GM23338 (cell line): ENCODE data around the gene PLCH2. TPM values are rescaled to one million over a fixed set of nuclear protein-coding genes. Genes with fewer than 3 reads are reported as not detected.

Experiments used
- ATAC-seq: fragments of 200-7000 bp; cut with Tn5 transposase; 3 replicates; pipeline ENCODE4 v1.9.1; 2020
- DNase-seq: peaks from one replicate; pipeline ENCODE4 v3.0.0-alpha.2; 2015; ENCODE audit warnings: low spot score
- H2AFZ ChIP-seq: fragments of 200-600 bp; sonication (generic); 2 replicates; pipeline ENCODE4 v1.8.0; 2016; ENCODE audit warnings: antibody characterized with exemption, mild to moderate bottlenecking, moderate library complexity
- H3F3A ChIP-seq: fragments of 200-600 bp; sonication (generic); replicated peaks from 2 replicates; pipeline ENCODE4 v1.8.0; 2017; ENCODE audit warnings: antibody characterized with exemption, mixed run types, low read depth
- H3K27ac ChIP-seq: fragments of 200-600 bp; sonication (generic); 2 replicates; pipeline ENCODE4 v1.6.1; 2016; ENCODE audit warnings: low read depth
- H3K27me3 ChIP-seq: fragments of 200-600 bp; sonication (generic); 2 replicates; pipeline ENCODE4 v1.8.0; 2016; ENCODE audit warnings: mild to moderate bottlenecking, mixed run types, moderate library complexity; ENCODE audit not compliant: insufficient read depth
- H3K36me3 ChIP-seq: fragments of 200-600 bp; sonication (generic); 2 replicates; pipeline ENCODE4 v1.8.0; 2016; ENCODE audit warnings: mild to moderate bottlenecking; ENCODE audit not compliant: insufficient read depth
- H3K4me1 ChIP-seq: fragments of 200-600 bp; sonication (generic); 2 replicates; pipeline ENCODE4 v1.8.0; 2016; ENCODE audit warnings: mild to moderate bottlenecking, moderate library complexity; ENCODE audit not compliant: insufficient read depth
- H3K4me2 ChIP-seq: fragments of 200-600 bp; sonication (generic); 2 replicates; pipeline ENCODE4 v1.7.1; 2017; ENCODE audit warnings: mixed run types
- H3K4me3 ChIP-seq: fragments of 200-600 bp; sonication (generic); 2 replicates; pipeline ENCODE4 v1.6.1; 2016; ENCODE audit warnings: mixed run types
- H3K79me2 ChIP-seq: fragments of 200-600 bp; sonication (generic); replicated peaks from 2 replicates; pipeline ENCODE4 v1.8.0; 2017; ENCODE audit warnings: mild to moderate bottlenecking; ENCODE audit not compliant: insufficient read depth
- H3K9me2 ChIP-seq: fragments of 200-600 bp; sonication (generic); 2 replicates; pipeline ENCODE4 v1.8.0; 2017; ENCODE audit not compliant: insufficient read depth
- H4K20me1 ChIP-seq: fragments of 200-600 bp; sonication (generic); replicated peaks from 2 replicates; pipeline ENCODE4 v1.8.0; 2017; ENCODE audit warnings: mild to moderate bottlenecking; ENCODE audit not compliant: insufficient read depth
- H3K27ac Mint-ChIP-seq: 2 replicates; pipeline ENCODE4 v1.8.0; 2020; ENCODE audit warnings: inconsistent platforms, mild to moderate bottlenecking, moderate library complexity, mixed read lengths
- H3K27me3 Mint-ChIP-seq: 3 replicates; pipeline ENCODE4 v1.8.0; 2022; ENCODE audit warnings: low read depth, mild to moderate bottlenecking, moderate library complexity, mixed read lengths, inconsistent platforms; ENCODE audit not compliant: insufficient read depth, poor library complexity
- H3K36me3 Mint-ChIP-seq: 3 replicates; pipeline ENCODE4 v1.8.0; 2021; ENCODE audit warnings: low read depth, mild to moderate bottlenecking, inconsistent platforms, moderate library complexity, mixed read lengths
- H3K4me1 Mint-ChIP-seq: 3 replicates; pipeline ENCODE4 v1.8.0; 2020; ENCODE audit warnings: mild to moderate bottlenecking, inconsistent platforms, mixed read lengths
- H3K4me3 Mint-ChIP-seq: 3 replicates; pipeline ENCODE4 v1.8.0; 2021; ENCODE audit warnings: moderate library complexity, mild to moderate bottlenecking, inconsistent platforms, mixed read lengths
- H3K9me3 Mint-ChIP-seq: 3 replicates; pipeline ENCODE4 v1.8.0; 2020; ENCODE audit warnings: moderate library complexity, mild to moderate bottlenecking, inconsistent platforms, mixed read lengths
- CREB1 ChIP-seq: fragments of 250-450 bp; sonication (Bioruptor Pico); IDR thresholded peaks from 2 replicates; pipeline ENCODE4 v1.5.0; 2020; ENCODE audit warnings: low read depth, mild to moderate bottlenecking, moderate library complexity
- EZH2 ChIP-seq: fragments of 200-600 bp; sonication (generic); IDR thresholded peaks from one replicate; pipeline ENCODE4 v1.8.0; 2017; ENCODE audit warnings: antibody characterized with exemption, mild to moderate bottlenecking, low read depth; ENCODE audit not compliant: unreplicated experiment
- EZH2phosphoT487 ChIP-seq: fragments of 200-600 bp; sonication (generic); IDR thresholded peaks from one replicate; pipeline ENCODE4 v1.8.1; 2018; ENCODE audit warnings: antibody characterized with exemption; ENCODE audit not compliant: unreplicated experiment
- JUNB ChIP-seq: IDR thresholded peaks from one replicate; pipeline ENCODE4 v1.6.1; 2016; ENCODE audit warnings: antibody characterized with exemption; ENCODE audit not compliant: unreplicated experiment
- NANOG ChIP-seq: IDR thresholded peaks from 2 replicates; pipeline ENCODE4 v1.6.1; 2016; ENCODE audit warnings: antibody characterized with exemption, borderline replicate concordance
- POLR2AphosphoS5 ChIP-seq: IDR thresholded peaks from 2 replicates; pipeline ENCODE4 v1.6.1; 2016; ENCODE audit warnings: antibody characterized with exemption, low read depth
- STAT1 ChIP-seq: IDR thresholded peaks from one replicate; pipeline ENCODE4 v1.6.1; 2016; ENCODE audit warnings: antibody characterized with exemption; ENCODE audit not compliant: unreplicated experiment
- ZNF114 ChIP-seq: fragments of 250-450 bp; sonication (Bioruptor Pico); IDR thresholded peaks from 2 replicates; pipeline ENCODE4 v1.5.0; 2020; ENCODE audit warnings: mild to moderate bottlenecking, moderate library complexity
- ZNF331 ChIP-seq: fragments of 250-450 bp; sonication (Bioruptor Pico); IDR thresholded peaks from 2 replicates; pipeline ENCODE4 v1.5.0; 2020; ENCODE audit warnings: low read depth, mild to moderate bottlenecking, moderate library complexity
- polyA plus RNA-seq: library from polyadenylated mRNA; unstranded; fragments of >200 nt; fragmentation: Nextera tagmentation; extraction: Ambion mirVana; gene quantifications from 2 replicates; pipeline ENCODE4 v1.2.1, GENCODE V29; 2016
- total RNA-seq: library from RNA; depleted of rRNA; stranded (reverse); fragments of >200 nt; shearing (Covaris generic); gene quantifications from 2 replicates; pipeline ENCODE4 v1.2.3, GENCODE V29; 2014
- TF ChIP-seq, protein P1 (sequence below): IDR thresholded peaks from 2 replicates; pipeline ENCODE4 v1.6.1; 2016; ENCODE audit warnings: antibody characterized with exemption
- TF ChIP-seq, protein P2 (sequence below): IDR thresholded peaks from one replicate; pipeline ENCODE4 v1.6.1; 2018; ENCODE audit warnings: antibody characterized with exemption; ENCODE audit not compliant: unreplicated experiment
- TF ChIP-seq, protein P3 (sequence below), 2 experiments: fragments of 200-600 bp in 1 of 2; sonication (generic) in 1 of 2; conservative IDR thresholded peaks; 2 replicates each; pipeline versions ENCODE4 v1.5.1 to v1.6.1; 2016 to 2017; ENCODE audit warnings: antibody characterized with exemption in 2 of 2, low read depth in 2 of 2, mild to moderate bottlenecking in 2 of 2, moderate library complexity in 1 of 2
- TF ChIP-seq, protein P4 (sequence below): fragments of 250-450 bp; sonication (Bioruptor Pico); IDR thresholded peaks from 2 replicates; pipeline ENCODE4 v1.5.0; 2020; ENCODE audit warnings: mild to moderate bottlenecking, moderate library complexity

Gene PLCH2
- total and polyA plus RNA-seq, 2 experiments from 2014 or later, result 0.31 TPM; not detected in 1

DNA sequence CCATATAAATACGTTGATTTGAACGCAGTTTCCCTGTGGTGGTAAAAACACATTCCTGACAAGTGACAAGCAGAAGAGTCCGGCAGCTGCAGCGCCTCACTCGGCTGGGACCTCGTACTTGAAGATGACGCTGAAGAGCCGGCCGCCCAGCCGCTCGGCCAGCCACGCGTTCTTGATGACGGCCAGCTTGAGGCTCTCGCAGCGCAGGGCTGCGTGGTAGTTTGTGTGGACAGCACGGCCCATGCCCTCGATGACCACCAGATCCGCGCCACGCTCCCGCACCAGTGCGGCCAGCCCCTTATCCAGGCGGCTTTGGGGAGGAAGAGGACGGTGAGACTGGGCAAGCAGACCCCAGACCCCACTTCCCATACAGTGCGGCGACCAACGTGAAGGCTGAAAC is 32.7 kb downstream of the PLCH2 start:
- no peaks in the 10 kb centered on the region for H3K79me2 ChIP-seq
- Mint-ChIP-seq H3K4me3 (no peak overlapping the region), H3K36me3 (peaks cover 18% of the 10 kb centered on the region), H3K27me3 (peaks cover 2% of the 10 kb centered on the region), H3K9me3 (no peaks in the 10 kb centered on the region), H3K27ac (no peak overlapping the region), H3K4me1 (no peaks in the 10 kb centered on the region)
- TF ChIP-seq JUNB (no peak), STAT1 (no peak), NANOG (no peak), ZNF331 (CRISPR knock-in tag) (no peak), POLR2AphosphoS5 (no peak), EZH2phosphoT487 (no peak), CREB1 (CRISPR knock-in tag) (no peak), ZNF114 (CRISPR knock-in tag) (no peak), EZH2 (no peak)
- TF ChIP-seq, protein P1, sequence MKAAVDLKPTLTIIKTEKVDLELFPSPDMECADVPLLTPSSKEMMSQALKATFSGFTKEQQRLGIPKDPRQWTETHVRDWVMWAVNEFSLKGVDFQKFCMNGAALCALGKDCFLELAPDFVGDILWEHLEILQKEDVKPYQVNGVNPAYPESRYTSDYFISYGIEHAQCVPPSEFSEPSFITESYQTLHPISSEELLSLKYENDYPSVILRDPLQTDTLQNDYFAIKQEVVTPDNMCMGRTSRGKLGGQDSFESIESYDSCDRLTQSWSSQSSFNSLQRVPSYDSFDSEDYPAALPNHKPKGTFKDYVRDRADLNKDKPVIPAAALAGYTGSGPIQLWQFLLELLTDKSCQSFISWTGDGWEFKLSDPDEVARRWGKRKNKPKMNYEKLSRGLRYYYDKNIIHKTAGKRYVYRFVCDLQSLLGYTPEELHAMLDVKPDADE, result no peak
- TF ChIP-seq, protein P2, sequence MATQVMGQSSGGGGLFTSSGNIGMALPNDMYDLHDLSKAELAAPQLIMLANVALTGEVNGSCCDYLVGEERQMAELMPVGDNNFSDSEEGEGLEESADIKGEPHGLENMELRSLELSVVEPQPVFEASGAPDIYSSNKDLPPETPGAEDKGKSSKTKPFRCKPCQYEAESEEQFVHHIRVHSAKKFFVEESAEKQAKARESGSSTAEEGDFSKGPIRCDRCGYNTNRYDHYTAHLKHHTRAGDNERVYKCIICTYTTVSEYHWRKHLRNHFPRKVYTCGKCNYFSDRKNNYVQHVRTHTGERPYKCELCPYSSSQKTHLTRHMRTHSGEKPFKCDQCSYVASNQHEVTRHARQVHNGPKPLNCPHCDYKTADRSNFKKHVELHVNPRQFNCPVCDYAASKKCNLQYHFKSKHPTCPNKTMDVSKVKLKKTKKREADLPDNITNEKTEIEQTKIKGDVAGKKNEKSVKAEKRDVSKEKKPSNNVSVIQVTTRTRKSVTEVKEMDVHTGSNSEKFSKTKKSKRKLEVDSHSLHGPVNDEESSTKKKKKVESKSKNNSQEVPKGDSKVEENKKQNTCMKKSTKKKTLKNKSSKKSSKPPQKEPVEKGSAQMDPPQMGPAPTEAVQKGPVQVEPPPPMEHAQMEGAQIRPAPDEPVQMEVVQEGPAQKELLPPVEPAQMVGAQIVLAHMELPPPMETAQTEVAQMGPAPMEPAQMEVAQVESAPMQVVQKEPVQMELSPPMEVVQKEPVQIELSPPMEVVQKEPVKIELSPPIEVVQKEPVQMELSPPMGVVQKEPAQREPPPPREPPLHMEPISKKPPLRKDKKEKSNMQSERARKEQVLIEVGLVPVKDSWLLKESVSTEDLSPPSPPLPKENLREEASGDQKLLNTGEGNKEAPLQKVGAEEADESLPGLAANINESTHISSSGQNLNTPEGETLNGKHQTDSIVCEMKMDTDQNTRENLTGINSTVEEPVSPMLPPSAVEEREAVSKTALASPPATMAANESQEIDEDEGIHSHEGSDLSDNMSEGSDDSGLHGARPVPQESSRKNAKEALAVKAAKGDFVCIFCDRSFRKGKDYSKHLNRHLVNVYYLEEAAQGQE, result no peak
- TF ChIP-seq, protein P3, sequence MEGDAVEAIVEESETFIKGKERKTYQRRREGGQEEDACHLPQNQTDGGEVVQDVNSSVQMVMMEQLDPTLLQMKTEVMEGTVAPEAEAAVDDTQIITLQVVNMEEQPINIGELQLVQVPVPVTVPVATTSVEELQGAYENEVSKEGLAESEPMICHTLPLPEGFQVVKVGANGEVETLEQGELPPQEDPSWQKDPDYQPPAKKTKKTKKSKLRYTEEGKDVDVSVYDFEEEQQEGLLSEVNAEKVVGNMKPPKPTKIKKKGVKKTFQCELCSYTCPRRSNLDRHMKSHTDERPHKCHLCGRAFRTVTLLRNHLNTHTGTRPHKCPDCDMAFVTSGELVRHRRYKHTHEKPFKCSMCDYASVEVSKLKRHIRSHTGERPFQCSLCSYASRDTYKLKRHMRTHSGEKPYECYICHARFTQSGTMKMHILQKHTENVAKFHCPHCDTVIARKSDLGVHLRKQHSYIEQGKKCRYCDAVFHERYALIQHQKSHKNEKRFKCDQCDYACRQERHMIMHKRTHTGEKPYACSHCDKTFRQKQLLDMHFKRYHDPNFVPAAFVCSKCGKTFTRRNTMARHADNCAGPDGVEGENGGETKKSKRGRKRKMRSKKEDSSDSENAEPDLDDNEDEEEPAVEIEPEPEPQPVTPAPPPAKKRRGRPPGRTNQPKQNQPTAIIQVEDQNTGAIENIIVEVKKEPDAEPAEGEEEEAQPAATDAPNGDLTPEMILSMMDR (conservative IDR thresholded peaks at IDR 0.05; ENCODE audit: low read depth in 2 of 2), result no peak
- TF ChIP-seq, protein P4, sequence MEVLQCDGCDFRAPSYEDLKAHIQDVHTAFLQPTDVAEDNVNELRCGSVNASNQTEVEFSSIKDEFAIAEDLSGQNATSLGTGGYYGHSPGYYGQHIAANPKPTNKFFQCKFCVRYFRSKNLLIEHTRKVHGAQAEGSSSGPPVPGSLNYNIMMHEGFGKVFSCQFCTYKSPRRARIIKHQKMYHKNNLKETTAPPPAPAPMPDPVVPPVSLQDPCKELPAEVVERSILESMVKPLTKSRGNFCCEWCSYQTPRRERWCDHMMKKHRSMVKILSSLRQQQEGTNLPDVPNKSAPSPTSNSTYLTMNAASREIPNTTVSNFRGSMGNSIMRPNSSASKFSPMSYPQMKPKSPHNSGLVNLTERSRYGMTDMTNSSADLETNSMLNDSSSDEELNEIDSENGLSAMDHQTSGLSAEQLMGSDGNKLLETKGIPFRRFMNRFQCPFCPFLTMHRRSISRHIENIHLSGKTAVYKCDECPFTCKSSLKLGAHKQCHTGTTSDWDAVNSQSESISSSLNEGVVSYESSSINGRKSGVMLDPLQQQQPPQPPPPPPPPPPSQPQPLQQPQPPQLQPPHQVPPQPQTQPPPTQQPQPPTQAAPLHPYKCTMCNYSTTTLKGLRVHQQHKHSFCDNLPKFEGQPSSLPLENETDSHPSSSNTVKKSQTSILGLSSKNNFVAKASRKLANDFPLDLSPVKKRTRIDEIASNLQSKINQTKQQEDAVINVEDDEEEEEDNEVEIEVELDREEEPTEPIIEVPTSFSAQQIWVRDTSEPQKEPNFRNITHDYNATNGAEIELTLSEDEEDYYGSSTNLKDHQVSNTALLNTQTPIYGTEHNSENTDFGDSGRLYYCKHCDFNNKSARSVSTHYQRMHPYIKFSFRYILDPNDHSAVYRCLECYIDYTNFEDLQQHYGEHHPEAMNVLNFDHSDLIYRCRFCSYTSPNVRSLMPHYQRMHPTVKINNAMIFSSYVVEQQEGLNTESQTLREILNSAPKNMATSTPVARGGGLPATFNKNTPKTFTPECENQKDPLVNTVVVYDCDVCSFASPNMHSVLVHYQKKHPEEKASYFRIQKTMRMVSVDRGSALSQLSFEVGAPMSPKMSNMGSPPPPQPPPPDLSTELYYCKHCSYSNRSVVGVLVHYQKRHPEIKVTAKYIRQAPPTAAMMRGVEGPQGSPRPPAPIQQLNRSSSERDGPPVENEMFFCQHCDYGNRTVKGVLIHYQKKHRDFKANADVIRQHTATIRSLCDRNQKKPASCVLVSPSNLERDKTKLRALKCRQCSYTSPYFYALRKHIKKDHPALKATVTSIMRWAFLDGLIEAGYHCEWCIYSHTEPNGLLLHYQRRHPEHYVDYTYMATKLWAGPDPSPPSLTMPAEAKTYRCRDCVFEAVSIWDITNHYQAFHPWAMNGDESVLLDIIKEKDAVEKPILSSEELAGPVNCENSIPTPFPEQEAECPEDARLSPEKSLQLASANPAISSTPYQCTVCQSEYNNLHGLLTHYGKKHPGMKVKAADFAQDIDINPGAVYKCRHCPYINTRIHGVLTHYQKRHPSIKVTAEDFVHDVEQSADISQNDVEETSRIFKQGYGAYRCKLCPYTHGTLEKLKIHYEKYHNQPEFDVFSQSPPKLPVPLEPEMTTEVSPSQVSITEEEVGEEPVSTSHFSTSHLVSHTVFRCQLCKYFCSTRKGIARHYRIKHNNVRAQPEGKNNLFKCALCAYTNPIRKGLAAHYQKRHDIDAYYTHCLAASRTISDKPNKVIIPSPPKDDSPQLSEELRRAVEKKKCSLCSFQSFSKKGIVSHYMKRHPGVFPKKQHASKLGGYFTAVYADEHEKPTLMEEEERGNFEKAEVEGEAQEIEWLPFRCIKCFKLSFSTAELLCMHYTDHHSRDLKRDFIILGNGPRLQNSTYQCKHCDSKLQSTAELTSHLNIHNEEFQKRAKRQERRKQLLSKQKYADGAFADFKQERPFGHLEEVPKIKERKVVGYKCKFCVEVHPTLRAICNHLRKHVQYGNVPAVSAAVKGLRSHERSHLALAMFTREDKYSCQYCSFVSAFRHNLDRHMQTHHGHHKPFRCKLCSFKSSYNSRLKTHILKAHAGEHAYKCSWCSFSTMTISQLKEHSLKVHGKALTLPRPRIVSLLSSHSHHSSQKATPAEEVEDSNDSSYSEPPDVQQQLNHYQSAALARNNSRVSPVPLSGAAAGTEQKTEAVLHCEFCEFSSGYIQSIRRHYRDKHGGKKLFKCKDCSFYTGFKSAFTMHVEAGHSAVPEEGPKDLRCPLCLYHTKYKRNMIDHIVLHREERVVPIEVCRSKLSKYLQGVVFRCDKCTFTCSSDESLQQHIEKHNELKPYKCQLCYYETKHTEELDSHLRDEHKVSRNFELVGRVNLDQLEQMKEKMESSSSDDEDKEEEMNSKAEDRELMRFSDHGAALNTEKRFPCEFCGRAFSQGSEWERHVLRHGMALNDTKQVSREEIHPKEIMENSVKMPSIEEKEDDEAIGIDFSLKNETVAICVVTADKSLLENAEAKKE (CRISPR knock-in tag), result no peak
- H3K4me1 ChIP-seq, result no peaks in the 10 kb centered on the region
- H3F3A ChIP-seq, result no peaks in the 10 kb centered on the region
- H3K9me2 ChIP-seq, result no peaks in the 10 kb centered on the region
- H4K20me1 ChIP-seq, result no peaks in the 10 kb centered on the region; the same call in 1 of the 2 replicates
- H3K27me3 ChIP-seq, result no peaks in the 10 kb centered on the region
- H3K36me3 ChIP-seq, result no peaks in the 10 kb centered on the region; the same call in 1 of the 2 replicates
- no peak overlapping the region for H3K27ac ChIP-seq
- no peak for DNase-seq
- ATAC-seq, result no peak
- H3K4me2 ChIP-seq, result no peak overlapping the region
- no peak overlapping the region for H2AFZ ChIP-seq
- H3K4me3 ChIP-seq, result no peak overlapping the region
